Skeletal muscle cell (primary cell): Measurements from ENCODE around the gene HMOX1.
A peak's percentile ranks its signal among the peaks of the same experiment; 100 is the strongest.
"Not testable (repeated sequence)": the region's sequence is repeated elsewhere in the genome, so short reads cannot be mapped to it uniquely, and the experiment has no call there.

Experiments used
- DNase-seq: peaks from one replicate; pipeline ENCODE4 v3.0.0-alpha.2; 2010; ENCODE audit warnings: low read depth
- H3K4me3 ChIP-seq: 2 replicates; pipeline ENCODE4 v1.5.1; 2011; ENCODE audit warnings: low read depth, mild to moderate bottlenecking, control low read depth, low read length, moderate library complexity

The HMOX1 gene

GRCh38 chr22:35377735-35378134, 3.2 kb upstream of the HMOX1 start:
- H3K4me3 ChIP-seq, result no peak overlapping the region
- no peak for DNase-seq

DNA sequence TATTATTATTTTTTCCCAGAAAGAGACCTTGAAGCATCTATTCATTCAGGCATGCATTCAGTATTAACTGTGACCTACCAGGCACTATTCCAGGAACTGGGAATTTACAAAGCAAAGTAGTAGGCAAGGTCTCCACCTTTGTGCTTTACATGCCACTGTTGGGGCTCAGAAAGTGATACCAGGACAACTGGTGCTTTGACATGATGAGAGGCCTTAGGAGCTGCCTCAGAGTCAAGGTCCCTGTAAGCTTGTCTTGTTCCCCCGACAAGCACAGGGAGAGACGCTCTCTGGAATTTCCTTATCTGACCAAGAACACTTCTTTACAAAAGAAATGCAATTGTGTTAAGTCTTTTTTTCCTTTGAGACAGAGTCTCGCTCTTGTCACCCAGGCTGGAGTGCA, 2.3 kb upstream of the HMOX1 start:
- no peak overlapping the region for H3K4me3 ChIP-seq
- no peak for DNase-seq

GRCh38 chr22:35379146-35379993, 1.5 kb upstream of the HMOX1 start:
- no peak for DNase-seq
- H3K4me3 ChIP-seq, result no peak overlapping the region

- no peak overlapping the region for H3K4me3 ChIP-seq
Observed at GRCh38 chr22:35380013-35380412, 883 bp upstream of the HMOX1 start.

GRCh38 chr22:35381424-35382009, 621 bp downstream of the HMOX1 start:
- no peak for DNase-seq
- peak overlapping the region; percentile 76 for H3K4me3 ChIP-seq

More at GRCh38 chr22:35380013-35380412, 883 bp upstream of the HMOX1 start:
- no peak for DNase-seq

DNA sequence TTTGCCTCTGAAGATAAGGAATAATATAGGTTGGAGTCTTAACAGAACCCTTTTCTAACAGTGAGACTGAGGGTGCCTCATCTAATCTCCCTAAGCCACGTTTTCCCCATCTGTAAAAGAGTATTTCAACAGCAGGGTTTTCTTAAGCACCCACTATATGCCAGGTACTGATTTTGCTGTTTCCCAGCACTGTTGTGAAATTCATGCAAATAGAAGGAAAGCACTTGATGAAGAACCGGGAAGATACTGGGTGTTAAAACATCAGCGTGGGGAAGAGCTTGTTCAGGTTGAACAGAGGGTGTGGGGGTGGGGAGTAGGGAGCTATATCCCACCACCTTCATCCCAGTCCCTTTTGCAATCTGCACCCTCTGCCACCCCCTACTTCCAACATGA, 2.8 kb downstream of the HMOX1 start:
- DNase-seq, result no peak
- no peak overlapping the region for H3K4me3 ChIP-seq

DNA sequence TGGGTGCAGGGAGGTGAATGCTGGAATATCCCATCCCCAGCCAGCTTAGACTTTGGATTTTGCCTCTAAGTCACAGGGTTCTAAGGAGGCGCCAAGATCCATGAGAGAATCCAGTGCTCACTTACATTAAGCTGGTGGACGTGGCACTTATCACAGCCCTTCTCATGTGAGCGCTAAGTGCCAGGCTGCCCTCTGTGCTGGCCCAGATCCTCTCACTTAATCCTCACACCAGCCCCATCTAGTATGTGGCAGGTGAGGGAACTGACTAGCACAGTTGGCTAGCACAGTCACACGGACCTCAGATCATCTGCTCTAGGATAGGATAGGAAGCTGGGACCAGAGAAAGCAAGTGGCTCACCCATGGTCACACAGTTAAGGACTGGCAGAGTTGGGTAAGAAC, 3.6 kb downstream of the HMOX1 start:
- no peak overlapping the region for H3K4me3 ChIP-seq
- DNase-seq, result no peak

GRCh38 chr22:35384975-35385588, 4.2 kb downstream of the HMOX1 start:
- DNase-seq, result no peak
- no peak overlapping the region for H3K4me3 ChIP-seq

- no peak for DNase-seq
- no peak overlapping the region for H3K4me3 ChIP-seq
Observed at GRCh38 chr22:35386670-35387288, 5.9 kb downstream of the HMOX1 start.

DNA sequence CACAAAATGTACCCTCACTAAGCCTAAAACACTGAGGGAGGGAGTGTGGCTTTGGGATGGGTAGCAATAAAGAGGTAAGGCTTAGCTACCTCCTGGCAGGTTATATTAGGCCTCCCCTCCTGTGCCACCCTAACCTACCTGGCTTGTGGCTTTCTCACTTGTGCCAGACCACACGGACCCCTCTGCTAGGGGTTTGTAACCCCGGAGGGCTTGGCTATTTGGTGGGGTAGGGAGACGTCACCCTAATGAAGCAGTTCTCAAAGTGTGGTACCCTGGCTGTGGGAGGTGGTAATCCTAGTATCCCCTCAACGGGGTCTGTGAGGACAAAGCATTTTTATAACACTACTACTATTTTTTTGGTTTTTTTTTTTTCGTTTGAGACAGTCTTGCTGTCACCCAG, 10.0 kb downstream of the HMOX1 start:
- H3K4me3 ChIP-seq, result no peak overlapping the region
- DNase-seq, result no peak

DNA sequence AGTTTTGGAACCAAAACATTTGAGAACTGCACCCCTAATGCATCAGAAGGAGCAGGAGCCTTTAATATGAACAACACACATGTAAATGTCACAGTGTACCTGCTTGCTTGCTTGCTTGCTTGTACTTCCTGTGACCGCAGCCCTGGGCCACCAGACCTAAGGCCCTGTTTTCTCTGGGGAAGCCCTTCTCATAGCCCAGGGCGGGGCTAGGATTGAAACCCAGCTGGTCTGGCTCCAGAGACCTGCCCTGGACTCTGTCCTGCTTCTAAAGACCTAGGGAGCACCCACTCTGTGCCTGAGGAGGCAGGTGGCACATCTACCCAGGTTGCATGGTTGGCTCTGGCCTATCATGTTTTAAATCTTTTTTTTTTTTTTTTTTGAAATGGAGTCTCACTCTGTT, 11.5 kb downstream of the HMOX1 start:
- no peak overlapping the region for H3K4me3 ChIP-seq
- no peak for DNase-seq

GRCh38 chr22:35393116-35394010, 12.5 kb downstream of the HMOX1 start:
- no peak overlapping the region for H3K4me3 ChIP-seq
- no peak for DNase-seq

- no peak for DNase-seq
- no peak overlapping the region for H3K4me3 ChIP-seq
Observed at GRCh38 chr22:35394011-35394312, 13.1 kb downstream of the HMOX1 start.

DNA sequence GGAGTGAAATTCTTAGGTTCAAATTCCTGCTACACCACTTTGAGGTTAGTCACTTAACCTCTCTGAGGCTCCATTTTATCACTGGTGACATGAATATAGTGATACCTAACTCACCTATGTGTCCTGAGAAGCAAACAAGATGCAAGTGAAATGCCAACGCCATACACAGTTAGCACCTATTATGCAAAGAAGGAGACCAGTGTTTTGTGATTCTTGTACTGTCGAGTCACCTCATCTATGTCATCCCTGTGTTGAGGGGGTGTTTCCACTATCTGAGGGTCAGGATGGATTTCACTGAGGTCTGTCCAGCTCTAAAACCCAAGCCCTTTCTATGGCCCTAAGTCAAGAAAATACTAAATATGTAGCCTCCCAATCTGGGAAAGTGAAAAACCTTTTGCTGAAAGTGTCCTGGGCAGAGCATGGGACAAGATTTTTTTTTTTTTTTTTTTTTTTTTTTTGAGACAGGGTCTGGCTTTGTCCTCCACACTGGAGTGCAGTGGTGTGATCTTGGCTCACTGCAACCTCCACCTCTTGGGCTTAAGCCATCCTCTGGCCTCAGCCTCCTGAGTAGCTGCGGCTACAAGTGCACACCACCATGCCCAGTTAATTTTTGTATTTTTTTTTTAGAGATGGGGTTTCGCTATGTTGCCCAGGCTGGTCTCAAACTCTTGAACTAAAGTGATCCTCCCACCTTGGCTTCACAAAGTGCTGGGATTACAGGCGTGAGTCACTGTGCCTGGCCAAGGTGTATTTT, 14.1 kb downstream of the HMOX1 start:
- H3K4me3 ChIP-seq, result no peak overlapping the region
- DNase-seq, result no peak

DNA sequence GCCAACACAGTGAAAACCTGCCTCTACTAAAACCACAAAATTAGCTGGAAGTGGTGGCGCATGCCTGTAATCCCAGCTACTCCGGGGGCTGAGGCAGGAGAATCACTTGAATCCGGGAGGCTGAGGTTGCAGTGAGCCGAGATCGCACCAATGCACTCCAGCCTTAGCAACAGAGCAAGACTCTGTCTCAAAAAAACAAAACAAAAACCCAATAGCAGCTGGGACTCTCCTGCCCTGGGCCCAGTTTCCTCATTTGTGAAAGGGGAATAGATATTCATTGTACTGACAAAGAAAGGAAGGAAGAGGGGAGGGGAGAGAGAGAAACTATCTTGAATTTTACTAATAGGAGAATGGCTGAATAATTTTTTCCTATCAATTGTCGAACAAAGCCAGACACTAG, 15.7 kb downstream of the HMOX1 start:
- not testable (repeated sequence) for DNase-seq, H3K4me3 ChIP-seq

GRCh38 chr22:35397095-35397904, 16.4 kb downstream of the HMOX1 start:
- DNase-seq, result no peak
- H3K4me3 ChIP-seq, result no peak overlapping the region

DNA sequence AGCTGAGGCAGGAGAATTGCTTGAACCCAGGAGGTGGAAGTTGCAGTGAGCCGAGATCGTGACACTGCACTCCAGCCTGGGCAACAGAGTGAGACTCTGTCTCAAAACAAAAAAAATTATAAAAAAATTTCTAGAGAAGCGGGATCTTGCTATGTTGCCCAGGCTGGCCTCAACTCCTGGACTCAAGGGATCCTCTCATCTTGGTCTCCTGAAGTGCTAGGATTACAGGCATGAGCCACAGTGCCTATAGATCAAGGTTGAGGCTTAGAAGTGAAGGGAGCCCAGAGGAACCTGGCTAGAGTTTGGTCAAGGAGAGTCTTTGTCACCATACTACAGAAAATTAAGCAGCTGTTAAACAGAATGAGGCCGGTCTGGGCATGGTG, 17.7 kb downstream of the HMOX1 start:
- DNase-seq, result no peak
- H3K4me3 ChIP-seq, result no peak overlapping the region

DNA sequence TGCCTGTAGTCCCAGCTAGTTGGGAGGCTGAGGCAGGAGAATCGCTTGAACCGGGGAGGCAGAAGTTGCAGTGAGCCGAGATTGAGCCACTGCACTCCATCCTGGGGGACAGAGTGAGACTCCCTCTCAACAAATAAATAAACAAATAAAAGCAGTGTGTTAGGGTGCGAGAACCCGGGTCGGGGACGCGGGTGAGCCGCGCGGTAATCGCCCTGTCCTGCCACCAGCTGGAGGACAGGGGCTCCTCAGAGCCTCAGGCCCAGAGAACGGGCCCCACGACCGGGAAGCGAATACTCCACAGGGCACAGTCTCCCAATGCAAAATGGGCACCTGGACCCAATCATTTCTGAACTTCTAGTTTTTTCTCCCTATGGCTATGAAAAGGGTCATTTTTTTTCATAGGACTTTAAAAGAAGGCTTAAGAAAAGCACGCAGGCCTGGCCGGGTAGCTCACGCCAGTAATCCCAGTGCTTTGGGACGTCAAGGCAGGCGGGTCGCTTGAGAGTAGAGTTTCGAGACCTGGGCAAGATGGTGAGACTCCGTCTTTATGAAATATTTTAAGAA, 18.3 kb downstream of the HMOX1 start:
- H3K4me3 ChIP-seq, result peak overlapping the region; percentile 96
- DNase-seq, result no peak
